C4-2B (cell line): ENCODE data around the gene APC2.

Source experiments
- ZFX ChIP-seq: fragments of 450-650 bp; IDR thresholded peaks from 2 replicates; pipeline ENCODE4 v1.6.1; 2017
- TF ChIP-seq, protein P1 (sequence below): fragments of 450-650 bp; conservative IDR thresholded peaks from 2 replicates; pipeline ENCODE4 v1.5.1; 2017; ENCODE audit warnings: mild to moderate bottlenecking

- TF ChIP-seq, protein P1, sequence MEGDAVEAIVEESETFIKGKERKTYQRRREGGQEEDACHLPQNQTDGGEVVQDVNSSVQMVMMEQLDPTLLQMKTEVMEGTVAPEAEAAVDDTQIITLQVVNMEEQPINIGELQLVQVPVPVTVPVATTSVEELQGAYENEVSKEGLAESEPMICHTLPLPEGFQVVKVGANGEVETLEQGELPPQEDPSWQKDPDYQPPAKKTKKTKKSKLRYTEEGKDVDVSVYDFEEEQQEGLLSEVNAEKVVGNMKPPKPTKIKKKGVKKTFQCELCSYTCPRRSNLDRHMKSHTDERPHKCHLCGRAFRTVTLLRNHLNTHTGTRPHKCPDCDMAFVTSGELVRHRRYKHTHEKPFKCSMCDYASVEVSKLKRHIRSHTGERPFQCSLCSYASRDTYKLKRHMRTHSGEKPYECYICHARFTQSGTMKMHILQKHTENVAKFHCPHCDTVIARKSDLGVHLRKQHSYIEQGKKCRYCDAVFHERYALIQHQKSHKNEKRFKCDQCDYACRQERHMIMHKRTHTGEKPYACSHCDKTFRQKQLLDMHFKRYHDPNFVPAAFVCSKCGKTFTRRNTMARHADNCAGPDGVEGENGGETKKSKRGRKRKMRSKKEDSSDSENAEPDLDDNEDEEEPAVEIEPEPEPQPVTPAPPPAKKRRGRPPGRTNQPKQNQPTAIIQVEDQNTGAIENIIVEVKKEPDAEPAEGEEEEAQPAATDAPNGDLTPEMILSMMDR = no peak
- no peak for TF ChIP-seq ZFX
These were observed 19.7 kb upstream of the APC2 start for GRCh38 chr19:1430246-1430645.
